Measurements from ENCODE around the gene HNRNPLL. TPM values are rescaled to one million over a fixed set of nuclear protein-coding genes. Genes with fewer than 3 reads are reported as not detected.

Gene HNRNPLL
- total RNA-seq, 4 donors from 2014 or later, result 20.0 to 42.9 (median 21.9) TPM

GRCh38 chr2:38590053-38590452 is 12.7 kb downstream of the HNRNPLL start:
- TF ChIP-seq CTCF (IDR thresholded peaks at IDR 0.05 in 4 of 5, conservative IDR thresholded peaks at IDR 0.05 in 1 of 5), result no peak
- no peak for TF ChIP-seq POLR2A (IDR thresholded peaks at IDR 0.05)
- intact Hi-C loops (cut with DNase I; ENCODE audit: low total_unique reads) (no loop called here), in situ Hi-C loops (cut with MboI; ENCODE audit: low sequenced_read_pairs in 4 of 4) (loop anchor here in 1 of 4 donors (10.0 kb wide), 1 partner anchor 155 kb away; no protein-coding TSS in a partner anchor)
- no peak overlapping the region for H3K4me3 ChIP-seq
- peaks cover 67 to 88% of the 10 kb centered on the region in 2 donors for H3K4me1 ChIP-seq
- H3K9me3 ChIP-seq, result no peaks in the 10 kb centered on the region
- no peaks in the 10 kb centered on the region for H3K36me3 ChIP-seq
- H3K27ac ChIP-seq, result peak overlapping the region; percentile 77 to 98 (median 90)
- DNase-seq (no peak), ATAC-seq (no peak)
- no peaks in the 10 kb centered on the region for H3K27me3 ChIP-seq

- no peak overlapping the region for H3K4me3 ChIP-seq
- peaks cover 0 to 9% of the 10 kb centered on the region in 2 donors for H3K36me3 ChIP-seq
- in situ Hi-C loops (cut with MboI; ENCODE audit: low sequenced_read_pairs in 4 of 4), result loop anchor here in 2 of 4 donors (5.0 to 10.0 kb wide), 2 partner anchors 148 to 160 kb away; no protein-coding TSS in a partner anchor
- H3K9me3 ChIP-seq, result no peaks in the 10 kb centered on the region
- ATAC-seq, result no peak
- no peak for DNase-seq
- intact Hi-C loops (cut with DNase I; ENCODE audit: low total_unique reads), result loop anchor here (2.0 kb wide), 1 partner anchor 136 kb away; no protein-coding TSS in a partner anchor
- H3K27me3 ChIP-seq, result no peaks in the 10 kb centered on the region
- TF ChIP-seq POLR2A (IDR thresholded peaks at IDR 0.05) (no peak), CTCF (IDR thresholded peaks at IDR 0.05 in 4 of 5, conservative IDR thresholded peaks at IDR 0.05 in 1 of 5) (no peak)
- peak overlapping the region in 3 of 4 donors; percentile 2 to 32 (median 3) for H3K27ac ChIP-seq
- H3K4me1 ChIP-seq, result peaks cover 42 to 65% of the 10 kb centered on the region in 2 donors
These were observed 15.8 kb downstream of the HNRNPLL start for GRCh38 chr2:38586931-38587330.

GRCh38 chr2:38584881-38585280 is 17.8 kb downstream of the HNRNPLL start:
- H3K36me3 ChIP-seq, result peaks cover 0 to 25% of the 10 kb centered on the region in 2 donors

GRCh38 chr2:38583994-38584393 is 18.7 kb downstream of the HNRNPLL start:
- in situ Hi-C loops (cut with MboI; ENCODE audit: low sequenced_read_pairs in 4 of 4), result loop anchor here in 2 of 4 donors (5.0 to 10.0 kb wide), 2 partner anchors 151 to 158 kb away; no protein-coding TSS in a partner anchor
- no peak overlapping the region for H3K4me3 ChIP-seq
- no peak for DNase-seq
- peaks cover 16 to 41% of the 10 kb centered on the region in 2 donors for H3K4me1 ChIP-seq
- H3K27me3 ChIP-seq, result no peaks in the 10 kb centered on the region
- no peak overlapping the region for H3K27ac ChIP-seq
- H3K9me3 ChIP-seq, result no peaks in the 10 kb centered on the region
- no peak for TF ChIP-seq CTCF (IDR thresholded peaks at IDR 0.05 in 4 of 5, conservative IDR thresholded peaks at IDR 0.05 in 1 of 5)
- no peak for TF ChIP-seq POLR2A (IDR thresholded peaks at IDR 0.05)
- intact Hi-C loops (cut with DNase I; ENCODE audit: low total_unique reads), result loop anchor here (5.0 kb wide), 1 partner anchor 83 kb away; the partner anchor contains the start of gene GALM
- peaks cover 0 to 25% of the 10 kb centered on the region in 2 donors for H3K36me3 ChIP-seq
- no peak for ATAC-seq

More at GRCh38 chr2:38584881-38585280, 17.8 kb downstream of the HNRNPLL start:
- Histone ChIP-seq H3K9me3 (no peaks in the 10 kb centered on the region), H3K4me1 (peaks cover 24 to 49% of the 10 kb centered on the region in 2 donors), H3K27me3 (no peaks in the 10 kb centered on the region), H3K27ac (no peak overlapping the region), H3K4me3 (no peak overlapping the region)
- no peak for DNase-seq
- no peak for TF ChIP-seq CTCF (IDR thresholded peaks at IDR 0.05 in 4 of 5, conservative IDR thresholded peaks at IDR 0.05 in 1 of 5)
- TF ChIP-seq POLR2A (IDR thresholded peaks at IDR 0.05), result no peak
- intact Hi-C loops (cut with DNase I; ENCODE audit: low total_unique reads) (loop anchor here (5.0 kb wide), 1 partner anchor 82 kb away; the partner anchor contains the start of gene GALM), in situ Hi-C loops (cut with MboI; ENCODE audit: low sequenced_read_pairs in 4 of 4) (loop anchor here in 3 of 4 donors (5.0 to 10.0 kb wide), 3 partner anchors 150 to 162 kb away; no protein-coding TSS in a partner anchor)
- no peak for ATAC-seq
